Measurements from ENCODE around the gene TP53RK.

Gene TP53RK

GRCh38 chr20:46660487-46660886 lies 28.8 kb downstream of the TP53RK start:
- no peak for DNase-seq (ENCODE audit: low read depth in 2 of 2)

- DNase-seq (ENCODE audit: low read depth in 2 of 2), result no peak
These were observed 31.6 kb downstream of the TP53RK start for GRCh38 chr20:46657618-46658017.

- DNase-seq (ENCODE audit: low read depth in 2 of 2), result no peak
These were observed 32.1 kb downstream of the TP53RK start for GRCh38 chr20:46657137-46657536.

GRCh38 chr20:46652699-46653098 lies 36.5 kb downstream of the TP53RK start:
- DNase-seq (ENCODE audit: low read depth in 2 of 2), result no peak

- DNase-seq (ENCODE audit: low read depth in 2 of 2), result no peak
These were observed 37.9 kb downstream of the TP53RK start, which contains the start of gene SLC13A3 for GRCh38 chr20:46651091-46651962. Gene SLC13A3, minus strand, starts transcription at chr20:46651459. Its CDS starts 38 bp downstream, at chr20:46651421.

- DNase-seq (ENCODE audit: low read depth in 2 of 2), result no peak
These were observed 38.6 kb downstream of the TP53RK start for GRCh38 chr20:46650575-46651090.

GRCh38 chr20:46649965-46650542 lies 39.2 kb downstream of the TP53RK start:
- no peak for DNase-seq (ENCODE audit: low read depth in 2 of 2)

- no peak for DNase-seq (ENCODE audit: low read depth in 2 of 2)
These were observed 39.6 kb downstream of the TP53RK start for GRCh38 chr20:46649650-46649949.

- no peak for DNase-seq (ENCODE audit: low read depth in 2 of 2)
These were observed 40.2 kb downstream of the TP53RK start for GRCh38 chr20:46648903-46649649.

- no peak for DNase-seq (ENCODE audit: low read depth in 2 of 2)
These were observed 41.8 kb downstream of the TP53RK start for GRCh38 chr20:46647469-46647868.

GRCh38 chr20:46646659-46647380 lies 42.4 kb downstream of the TP53RK start:
- DNase-seq (ENCODE audit: low read depth in 2 of 2), result no peak

GRCh38 chr20:46646122-46646521 lies 43.1 kb downstream of the TP53RK start:
- no peak for DNase-seq (ENCODE audit: low read depth in 2 of 2)

GRCh38 chr20:46644733-46645132 lies 44.5 kb downstream of the TP53RK start:
- DNase-seq (ENCODE audit: low read depth in 2 of 2), result no peak

- DNase-seq (ENCODE audit: low read depth in 2 of 2), result no peak
These were observed 45.1 kb downstream of the TP53RK start for GRCh38 chr20:46644160-46644559.

GRCh38 chr20:46642969-46643343 lies 46.3 kb downstream of the TP53RK start:
- DNase-seq (ENCODE audit: low read depth in 2 of 2), result no peak

- no peak for DNase-seq (ENCODE audit: low read depth in 2 of 2)
These were observed 46.8 kb downstream of the TP53RK start for GRCh38 chr20:46642265-46642968.

- no peak for DNase-seq (ENCODE audit: low read depth in 2 of 2)
These were observed 47.8 kb downstream of the TP53RK start for GRCh38 chr20:46641424-46641823.

- no peak for DNase-seq (ENCODE audit: low read depth in 2 of 2)
These were observed 48.5 kb downstream of the TP53RK start for GRCh38 chr20:46640536-46641311.

GRCh38 chr20:46640044-46640443 lies 49.2 kb downstream of the TP53RK start:
- DNase-seq (ENCODE audit: low read depth in 2 of 2), result no peak

GRCh38 chr20:46639587-46639986 lies 49.7 kb downstream of the TP53RK start:
- no peak for DNase-seq (ENCODE audit: low read depth in 2 of 2)
